ENCODE measurements around the gene TGFBI.

- no peak for TF ChIP-seq POLR2A (IDR thresholded peaks at IDR 0.05)
- TF ChIP-seq POLR2AphosphoS5 (IDR thresholded peaks at IDR 0.05), result no peak
- TF ChIP-seq CTCF (IDR thresholded peaks at IDR 0.05), result no peak
Measured at GRCh38 chr5:136079195-136079985, 50.6 kb downstream of the TGFBI start.

Data from prostate gland (tissue), 2 donors.